OCI-LY7 (cell line): ENCODE data around the gene AMMECR1. TPM values are rescaled to one million over a fixed set of nuclear protein-coding genes. Genes with fewer than 3 reads are reported as not detected.

ENCODE experiments used
- BruUV-seq: library from RNA; stranded (reverse); fragments of 400-500 nt; replicated peaks from 2 replicates; lab custom pipeline; 2021; lab: Mats Ljungman, UMichigan
- CTCF ChIA-PET: fragments of 300-600 bp; sonication (Branson Sonifier 250); formaldehyde crosslinking; loops from one replicate; lab custom pipeline; 2022; ENCODE audit warnings: antibody characterized with exemption; ENCODE audit not compliant: unreplicated experiment; lab: Charles Lee
- POLR2A ChIA-PET: fragments of 300-600 bp; sonication (Branson Sonifier 250); formaldehyde crosslinking; loops from one replicate; lab custom pipeline; 2022; ENCODE audit warnings: antibody characterized with exemption; lab: Charles Lee
- DNase-seq: peaks from one replicate; pipeline ENCODE4 v3.0.0-alpha.2; 2015; ENCODE audit warnings: low spot score
- H2AFZ ChIP-seq: fragments of 200-600 bp; sonication (generic), shearing (Covaris generic); 2 replicates; pipeline ENCODE4 v1.6.1; 2014; ENCODE audit warnings: mild to moderate bottlenecking, antibody characterized with exemption, low read length, moderate library complexity
- H3K27ac ChIP-seq: fragments of 200-600 bp; sonication (generic); 2 replicates; pipeline ENCODE4 v1.5.1; 2014; ENCODE audit warnings: mixed run types, low read depth, mild to moderate bottlenecking, moderate library complexity, low read length, inconsistent platforms; ENCODE audit not compliant: poor library complexity, severe bottlenecking
- H3K36me3 ChIP-seq: fragments of 200-600 bp; sonication (generic); 2 replicates; pipeline ENCODE4 v1.6.1; 2014; ENCODE audit warnings: mild to moderate bottlenecking, antibody characterized with exemption, low read length, moderate library complexity, mixed read lengths; ENCODE audit not compliant: insufficient read depth
- H3K4me1 ChIP-seq: fragments of 200-600 bp; sonication (generic); 2 replicates; pipeline ENCODE4 v1.5.1; 2014; ENCODE audit warnings: mild to moderate bottlenecking, low read length; ENCODE audit not compliant: insufficient read depth, poor library complexity, severe bottlenecking
- H3K4me2 ChIP-seq: fragments of 200-600 bp; sonication (generic); 2 replicates; pipeline ENCODE4 v1.6.1; 2014; ENCODE audit warnings: mild to moderate bottlenecking, low read length
- H3K4me3 ChIP-seq: fragments of 200-600 bp; sonication (generic); 2 replicates; pipeline ENCODE4 v1.5.1; 2014; ENCODE audit warnings: mild to moderate bottlenecking, low read depth, low read length; ENCODE audit not compliant: poor library complexity, severe bottlenecking
- H3K79me2 ChIP-seq: fragments of 200-600 bp; sonication (generic); 2 replicates; pipeline ENCODE4 v1.6.1; 2016; ENCODE audit warnings: low read depth, mild to moderate bottlenecking, low read length, moderate library complexity, mixed read lengths; ENCODE audit not compliant: insufficient read depth
- H3K9me2 ChIP-seq: fragments of 200-600 bp; sonication (generic); 2 replicates; pipeline ENCODE4 v1.6.1; 2016; ENCODE audit warnings: mild to moderate bottlenecking, low read length, mixed read lengths; ENCODE audit not compliant: insufficient read depth
- H3K9me3 ChIP-seq: fragments of 200-600 bp; sonication (generic); 2 replicates; pipeline ENCODE4 v1.6.1; 2014; ENCODE audit warnings: mild to moderate bottlenecking, mixed run types, low read length, mixed read lengths
- H4K20me1 ChIP-seq: fragments of 200-600 bp; sonication (generic); 2 replicates; pipeline ENCODE4 v1.6.1; 2014; ENCODE audit warnings: mild to moderate bottlenecking, antibody characterized with exemption, low read length, moderate library complexity, mixed read lengths; ENCODE audit not compliant: insufficient read depth
- CTCF ChIP-seq: fragments of 200-600 bp; sonication (generic); conservative IDR thresholded peaks from 2 replicates; pipeline ENCODE4 v1.5.1; 2014; ENCODE audit warnings: mild to moderate bottlenecking, antibody characterized with exemption, low read length, moderate library complexity, mixed read lengths
- EZH2phosphoT487 ChIP-seq: fragments of 200-600 bp; sonication (generic); IDR thresholded peaks from 2 replicates; pipeline ENCODE4 v1.6.1; 2018; ENCODE audit warnings: low read depth, borderline replicate concordance, mild to moderate bottlenecking, mixed run types, antibody characterized with exemption, low read length, moderate library complexity, mixed read lengths
- intact Hi-C: fragments of 100-400 bp; cut with micrococcal nuclease; formaldehyde crosslinking; loops from one replicate; pipeline ENCODE4 v1.10.0; 2022; ENCODE audit not compliant: unreplicated experiment
- total RNA-seq, 2 experiments: library from RNA; depleted of rRNA in 1 of 2; stranded (reverse); fragments of >200 nt in 1 of 2; shearing (Covaris generic) in 1 of 2; gene quantifications; 2 replicates each; pipeline ENCODE4 v1.2.3, GENCODE V29; 2014 to 2022

Gene AMMECR1
- total RNA-seq, 2 experiments from 2014 or later: 19.1 to 32.3 TPM

GRCh38 chrX:110211340-110211739 is 106.5 kb downstream of the AMMECR1 start:
- H3K9me3 ChIP-seq: no peaks in the 10 kb centered on the region
- no TSS peak for BruUV-seq
- no peaks in the 10 kb centered on the region for H3K79me2 ChIP-seq
- H2AFZ ChIP-seq: no peak overlapping the region
- no peaks in the 10 kb centered on the region for H3K36me3 ChIP-seq
- H3K27ac ChIP-seq: no peak overlapping the region
- no peak overlapping the region for H3K4me2 ChIP-seq
- DNase-seq: no peak
- H3K4me3 ChIP-seq: no peak overlapping the region
- ChIA-PET POLR2A (interaction anchor here (0.6 to 1.3 kb wide), 3 partner anchors 10 to 516 kb away, joined by 3 to 6 read pairs (median 4); no protein-coding TSS in a partner anchor), CTCF (no interaction called here)
- no peaks in the 10 kb centered on the region for H3K4me1 ChIP-seq
- intact Hi-C loops: no loop called here
- no peaks in the 10 kb centered on the region for H3K9me2 ChIP-seq
- TF ChIP-seq EZH2phosphoT487 (no peak), CTCF (no peak)
- H4K20me1 ChIP-seq: no peaks in the 10 kb centered on the region

- H3K36me3 ChIP-seq: no peaks in the 10 kb centered on the region
- no peaks in the 10 kb centered on the region for H4K20me1 ChIP-seq
- no peaks in the 10 kb centered on the region for H3K79me2 ChIP-seq
- BruUV-seq: no TSS peak
- H3K4me2 ChIP-seq: no peak overlapping the region
- no peak overlapping the region for H3K4me3 ChIP-seq
- H3K4me1 ChIP-seq: no peaks in the 10 kb centered on the region
- CTCF ChIA-PET: no interaction called here
- TF ChIP-seq CTCF (no peak), EZH2phosphoT487 (no peak)
- DNase-seq: no peak
- intact Hi-C loops: no loop called here
- POLR2A ChIA-PET: interaction anchor here (1.0 to 1.3 kb wide), 2 partner anchors 10 to 11 kb away, joined by 3 to 4 read pairs; no protein-coding TSS in a partner anchor
- no peaks in the 10 kb centered on the region for H3K9me2 ChIP-seq
- no peaks in the 10 kb centered on the region for H3K9me3 ChIP-seq
- no peak overlapping the region for H3K27ac ChIP-seq
- no peak overlapping the region for H2AFZ ChIP-seq
Observed at GRCh38 chrX:110210417-110211139, 107.3 kb downstream of the AMMECR1 start.

- Histone ChIP-seq H3K4me3 (no peak overlapping the region), H3K9me2 (no peaks in the 10 kb centered on the region), H3K9me3 (no peaks in the 10 kb centered on the region), H3K4me1 (no peaks in the 10 kb centered on the region), H4K20me1 (no peaks in the 10 kb centered on the region), H2AFZ (no peak overlapping the region), H3K27ac (no peak overlapping the region), H3K4me2 (no peak overlapping the region), H3K79me2 (no peaks in the 10 kb centered on the region), H3K36me3 (no peaks in the 10 kb centered on the region)
- POLR2A ChIA-PET: interaction anchor here (1.9 kb wide), 1 partner anchor 11 kb away, joined by 6 read pairs; no protein-coding TSS in a partner anchor
- BruUV-seq: no TSS peak
- no peak for TF ChIP-seq CTCF
- TF ChIP-seq EZH2phosphoT487: no peak
- CTCF ChIA-PET: no interaction called here
- no peak for DNase-seq
- intact Hi-C loops: no loop called here
Observed at GRCh38 chrX:110208092-110208491, 109.8 kb downstream of the AMMECR1 start.
